WTC11 (cell line): ENCODE results near the gene GJD3.
"Not testable (repeated sequence)": the region's sequence is repeated elsewhere in the genome, so short reads cannot be mapped to it uniquely, and the experiment has no call there.

Experiments used
- ATF1 ChIP-seq: sonication (generic); formaldehyde crosslinking; IDR thresholded peaks from 2 replicates; pipeline ENCODE4 v1.8.1; 2023; ENCODE audit warnings: mild to moderate bottlenecking, moderate library complexity, missing genetic modification reagents
- ESRRA ChIP-seq: sonication (generic); formaldehyde crosslinking; IDR thresholded peaks from 2 replicates; pipeline ENCODE4 v1.8.1; 2022; ENCODE audit warnings: mild to moderate bottlenecking, missing genetic modification reagents, borderline replicate concordance
- NR1H2 ChIP-seq: sonication (generic); formaldehyde crosslinking; IDR thresholded peaks from 2 replicates; pipeline ENCODE4 v1.9.0; 2021; ENCODE audit warnings: mild to moderate bottlenecking, moderate library complexity, missing genetic modification reagents
- ZNF416 ChIP-seq: fragments of 250-450 bp; sonication (Bioruptor Pico); IDR thresholded peaks from 2 replicates; pipeline ENCODE4 v1.9.0; 2021; ENCODE audit warnings: mild to moderate bottlenecking, inconsistent platforms
- TF ChIP-seq, protein P1 (sequence below): fragments of 200-600 bp; IDR thresholded peaks from 2 replicates; pipeline ENCODE4 v1.8.0; 2022; ENCODE audit warnings: antibody characterized with exemption
- TF ChIP-seq, protein P2 (sequence below): sonication (generic); formaldehyde crosslinking; conservative IDR thresholded peaks from 2 replicates; pipeline ENCODE4 v1.8.1; 2022; ENCODE audit warnings: mild to moderate bottlenecking, missing genetic modification reagents
- TF ChIP-seq, protein P3 (sequence below): sonication (generic); formaldehyde crosslinking; IDR thresholded peaks from 2 replicates; pipeline ENCODE4 v1.8.1; 2022; ENCODE audit warnings: mild to moderate bottlenecking, missing genetic modification reagents, moderate library complexity, borderline replicate concordance

DNA sequence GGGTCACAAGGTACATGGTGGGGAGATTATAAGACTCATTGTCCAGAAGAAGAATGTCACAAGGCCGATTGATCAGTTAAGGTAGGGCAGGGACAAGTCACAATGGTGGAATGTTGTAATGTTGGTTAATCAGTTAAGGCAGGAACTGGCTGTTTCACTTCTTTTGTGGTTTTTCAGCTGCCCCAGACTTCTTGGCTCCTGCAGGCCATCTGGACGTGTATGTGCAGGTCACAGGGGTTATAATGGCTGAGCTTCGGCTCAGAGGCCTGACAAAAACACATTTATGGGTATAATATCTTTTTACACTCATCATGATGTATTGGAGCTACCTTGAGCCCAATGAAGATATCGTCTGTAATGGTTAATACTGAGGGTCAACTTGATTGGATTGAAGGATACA lies 8.1 kb upstream of the GJD3 start:
- TF ChIP-seq, protein P1, sequence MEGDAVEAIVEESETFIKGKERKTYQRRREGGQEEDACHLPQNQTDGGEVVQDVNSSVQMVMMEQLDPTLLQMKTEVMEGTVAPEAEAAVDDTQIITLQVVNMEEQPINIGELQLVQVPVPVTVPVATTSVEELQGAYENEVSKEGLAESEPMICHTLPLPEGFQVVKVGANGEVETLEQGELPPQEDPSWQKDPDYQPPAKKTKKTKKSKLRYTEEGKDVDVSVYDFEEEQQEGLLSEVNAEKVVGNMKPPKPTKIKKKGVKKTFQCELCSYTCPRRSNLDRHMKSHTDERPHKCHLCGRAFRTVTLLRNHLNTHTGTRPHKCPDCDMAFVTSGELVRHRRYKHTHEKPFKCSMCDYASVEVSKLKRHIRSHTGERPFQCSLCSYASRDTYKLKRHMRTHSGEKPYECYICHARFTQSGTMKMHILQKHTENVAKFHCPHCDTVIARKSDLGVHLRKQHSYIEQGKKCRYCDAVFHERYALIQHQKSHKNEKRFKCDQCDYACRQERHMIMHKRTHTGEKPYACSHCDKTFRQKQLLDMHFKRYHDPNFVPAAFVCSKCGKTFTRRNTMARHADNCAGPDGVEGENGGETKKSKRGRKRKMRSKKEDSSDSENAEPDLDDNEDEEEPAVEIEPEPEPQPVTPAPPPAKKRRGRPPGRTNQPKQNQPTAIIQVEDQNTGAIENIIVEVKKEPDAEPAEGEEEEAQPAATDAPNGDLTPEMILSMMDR: not testable (repeated sequence)
- TF ChIP-seq ESRRA, ATF1, NR1H2, ZNF416 (CRISPR knock-in tag): not testable (repeated sequence)
- TF ChIP-seq, protein P2, sequence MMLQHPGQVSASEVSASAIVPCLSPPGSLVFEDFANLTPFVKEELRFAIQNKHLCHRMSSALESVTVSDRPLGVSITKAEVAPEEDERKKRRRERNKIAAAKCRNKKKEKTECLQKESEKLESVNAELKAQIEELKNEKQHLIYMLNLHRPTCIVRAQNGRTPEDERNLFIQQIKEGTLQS (CRISPR knock-in tag): not testable (repeated sequence)
- TF ChIP-seq, protein P3, sequence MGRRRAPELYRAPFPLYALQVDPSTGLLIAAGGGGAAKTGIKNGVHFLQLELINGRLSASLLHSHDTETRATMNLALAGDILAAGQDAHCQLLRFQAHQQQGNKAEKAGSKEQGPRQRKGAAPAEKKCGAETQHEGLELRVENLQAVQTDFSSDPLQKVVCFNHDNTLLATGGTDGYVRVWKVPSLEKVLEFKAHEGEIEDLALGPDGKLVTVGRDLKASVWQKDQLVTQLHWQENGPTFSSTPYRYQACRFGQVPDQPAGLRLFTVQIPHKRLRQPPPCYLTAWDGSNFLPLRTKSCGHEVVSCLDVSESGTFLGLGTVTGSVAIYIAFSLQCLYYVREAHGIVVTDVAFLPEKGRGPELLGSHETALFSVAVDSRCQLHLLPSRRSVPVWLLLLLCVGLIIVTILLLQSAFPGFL (CRISPR knock-in tag): not testable (repeated sequence)
